Fibroblast of peridontal ligament (primary cell): ENCODE results near the gene MSH5.
"Not testable (repeated sequence)": the region's sequence is repeated elsewhere in the genome, so short reads cannot be mapped to it uniquely, and the experiment has no call there.

Experiments
- DNase-seq: peaks from one replicate; pipeline ENCODE4 v3.0.0-alpha.2; 2010; ENCODE audit errors: extremely low read depth

Gene MSH5

GRCh38 chr6:31778999-31779885, 39.4 kb downstream of the MSH5 start:
- no peak for DNase-seq

- DNase-seq = no peak
Observed at GRCh38 chr6:31779908-31780307, 40.1 kb downstream of the MSH5 start.

- no peak for DNase-seq
Observed at GRCh38 chr6:31780507-31781243, 40.9 kb downstream of the MSH5 start.

GRCh38 chr6:31781244-31782125, 41.7 kb downstream of the MSH5 start:
- no peak for DNase-seq

- DNase-seq = no peak
Observed at GRCh38 chr6:31782126-31782855, 42.5 kb downstream of the MSH5 start.

GRCh38 chr6:31784098-31784925, 44.5 kb downstream of the MSH5 start:
- DNase-seq = no peak

GRCh38 chr6:31785475-31785874, 45.7 kb downstream of the MSH5 start:
- DNase-seq = no peak

- DNase-seq = peak; percentile 51
Observed at GRCh38 chr6:31791324-31792089, 51.7 kb downstream of the MSH5 start.

- no peak for DNase-seq
Observed at GRCh38 chr6:31792090-31792374, 52.2 kb downstream of the MSH5 start.

- DNase-seq = no peak
Observed at GRCh38 chr6:31792761-31793171, 53.0 kb downstream of the MSH5 start.

GRCh38 chr6:31793927-31794245, 54.1 kb downstream of the MSH5 start:
- DNase-seq = not testable (repeated sequence)

- peak; percentile 67 for DNase-seq
Observed at GRCh38 chr6:31794294-31794865, 54.6 kb downstream of the MSH5 start.

- DNase-seq = peak; percentile 38
Observed at GRCh38 chr6:31794866-31795615, 55.2 kb downstream of the MSH5 start.

- DNase-seq = peak; percentile 84
Observed at GRCh38 chr6:31795616-31796298, 56.0 kb downstream of the MSH5 start, which contains the start of gene VARS1. Gene VARS1 (minus strand): TSS chr6:31795752. CDS start chr6:31795217, 535 bp downstream.

GRCh38 chr6:31796993-31797385, 57.2 kb downstream of the MSH5 start:
- no peak for DNase-seq

- DNase-seq = no peak
Observed at GRCh38 chr6:31797588-31797987, 57.8 kb downstream of the MSH5 start.

GRCh38 chr6:31799781-31800180, 60.0 kb downstream of the MSH5 start:
- no peak for DNase-seq
